GM18517 (cell line): ENCODE data around the gene NRL.
A peak's percentile ranks its signal among the peaks of the same experiment; 100 is the strongest.

Experiments
- ATAC-seq: cut with Tn5 transposase; IDR thresholded peaks from one replicate; pipeline ENCODE4 v1.9.1; 2021; ENCODE audit warnings: mild to moderate bottlenecking, moderate library complexity; ENCODE audit not compliant: unreplicated experiment

NRL gene

GRCh38 chr14:24083462-24083861 is 31.3 kb downstream of the NRL start:
- no peak for ATAC-seq

GRCh38 chr14:24082411-24083080 is 32.2 kb downstream of the NRL start:
- ATAC-seq = no peak

- ATAC-seq = no peak
Measured at GRCh38 chr14:24081739-24082211, 33.0 kb downstream of the NRL start.

GRCh38 chr14:24080888-24081738 is 33.6 kb downstream of the NRL start:
- peak; percentile 87 for ATAC-seq

GRCh38 chr14:24080142-24080530 is 34.6 kb downstream of the NRL start:
- no peak for ATAC-seq

GRCh38 chr14:24079491-24080141 is 35.1 kb downstream of the NRL start:
- ATAC-seq = no peak

- no peak for ATAC-seq
Measured at GRCh38 chr14:24078146-24078545, 36.6 kb downstream of the NRL start.

- ATAC-seq = no peak
Measured at GRCh38 chr14:24077086-24077485, 37.7 kb downstream of the NRL start.

GRCh38 chr14:24076302-24076601 is 38.5 kb downstream of the NRL start:
- ATAC-seq = no peak

- ATAC-seq = no peak
Measured at GRCh38 chr14:24075485-24076301, 39.1 kb downstream of the NRL start.

GRCh38 chr14:24074625-24075484 is 39.9 kb downstream of the NRL start:
- no peak for ATAC-seq

- no peak for ATAC-seq
Measured at GRCh38 chr14:24072881-24073877, 41.6 kb downstream of the NRL start.

GRCh38 chr14:24072436-24072835 is 42.3 kb downstream of the NRL start:
- ATAC-seq = no peak

- no peak for ATAC-seq
Measured at GRCh38 chr14:24071836-24072430, 42.8 kb downstream of the NRL start.

GRCh38 chr14:24071144-24071697 is 43.5 kb downstream of the NRL start, which contains the start of gene CPNE6:
TSS of gene CPNE6 (plus strand) at chr14:24071562. CDS start at chr14:24072937, 1,375 bp downstream.
- ATAC-seq = no peak

- ATAC-seq = no peak
Measured at GRCh38 chr14:24070285-24071143, 44.2 kb downstream of the NRL start.

GRCh38 chr14:24069411-24069735 is 45.4 kb downstream of the NRL start:
- no peak for ATAC-seq
